Esophagus squamous epithelium (tissue), 5 donors: ENCODE data around the gene KIRREL1. TPM values are rescaled to one million over a fixed set of nuclear protein-coding genes. Genes with fewer than 3 reads are reported as not detected.

Experiments used
- DNase-seq: peaks from one replicate; lab custom pipeline; 2025; lab: John Stamatoyannopoulos, UW
- H3K27ac ChIP-seq, 4 donors: fragments of 200-600 bp; sonication (generic); one replicate each; pipeline ENCODE4 v1.5.1; 2016 to 2019; ENCODE audit warnings: mild to moderate bottlenecking in 1 of 4
- H3K27me3 ChIP-seq, 4 donors: fragments of 200-600 bp; sonication (generic); 1 replicate in 3 of 4; 2 replicates in 1 of 4; pipeline versions ENCODE4 v1.5.1 to v1.6.0; 2017 to 2021; ENCODE audit warnings: antibody characterized with exemption in 1 of 4
- H3K36me3 ChIP-seq, 3 donors: fragments of 200-600 bp; sonication (generic); one replicate each; pipeline ENCODE4 v1.5.1; 2016 to 2019
- H3K4me1 ChIP-seq, 3 donors: fragments of 200-600 bp; sonication (generic); one replicate each; pipeline ENCODE4 v1.5.1; 2017 to 2019
- H3K4me3 ChIP-seq, 4 donors: fragments of 200-600 bp; sonication (generic); 1 replicate in 3 of 4; 2 replicates in 1 of 4; pipeline ENCODE4 v1.5.1; 2016 to 2019; ENCODE audit warnings: mild to moderate bottlenecking in 2 of 4, moderate library complexity in 1 of 4
- H3K9me3 ChIP-seq, 3 donors: fragments of 200-600 bp; sonication (generic); one replicate each; pipeline ENCODE4 v1.5.1; 2016 to 2019
- CTCF ChIP-seq, 6 experiments: fragments of 450-650 bp in 4 of 6; fragments of 200-600 bp in 2 of 6; sonication (generic) in 2 of 6; IDR thresholded peaks; one replicate each; pipeline ENCODE4 v1.5.1; 2016 to 2019; ENCODE audit warnings: antibody characterized with exemption in 6 of 6, mild to moderate bottlenecking in 4 of 6, moderate library complexity in 4 of 6
- POLR2A ChIP-seq, 4 donors: fragments of 450-650 bp; IDR thresholded peaks; one replicate each; pipeline ENCODE4 v1.6.1; 2017; ENCODE audit warnings: antibody characterized with exemption in 4 of 4, mild to moderate bottlenecking in 4 of 4, moderate library complexity in 3 of 4
- WGBS, 2 donors: methylation state at CpG; one replicate each; pipeline ENCODE4 v1.1.5; 2018; 5-methylcytosine and 5-hydroxymethylcytosine counted together
- intact Hi-C: fragments of 100-400 bp; cut with DNase I; formaldehyde crosslinking; loops from one replicate; pipeline ENCODE4 v1.15.0; 2022
- total RNA-seq, 4 donors: library from RNA; depleted of rRNA; stranded (reverse); fragments of >200 nt; gene quantifications; one replicate each; pipeline ENCODE4 v1.1.0, GENCODE V29; 2016
- donor health status: DM: yes; HTN: yes; CAD: no.

Gene KIRREL1
- total RNA-seq, 4 donors from 2014 or later = 3.6 to 18.9 (median 15.2) TPM

DNA sequence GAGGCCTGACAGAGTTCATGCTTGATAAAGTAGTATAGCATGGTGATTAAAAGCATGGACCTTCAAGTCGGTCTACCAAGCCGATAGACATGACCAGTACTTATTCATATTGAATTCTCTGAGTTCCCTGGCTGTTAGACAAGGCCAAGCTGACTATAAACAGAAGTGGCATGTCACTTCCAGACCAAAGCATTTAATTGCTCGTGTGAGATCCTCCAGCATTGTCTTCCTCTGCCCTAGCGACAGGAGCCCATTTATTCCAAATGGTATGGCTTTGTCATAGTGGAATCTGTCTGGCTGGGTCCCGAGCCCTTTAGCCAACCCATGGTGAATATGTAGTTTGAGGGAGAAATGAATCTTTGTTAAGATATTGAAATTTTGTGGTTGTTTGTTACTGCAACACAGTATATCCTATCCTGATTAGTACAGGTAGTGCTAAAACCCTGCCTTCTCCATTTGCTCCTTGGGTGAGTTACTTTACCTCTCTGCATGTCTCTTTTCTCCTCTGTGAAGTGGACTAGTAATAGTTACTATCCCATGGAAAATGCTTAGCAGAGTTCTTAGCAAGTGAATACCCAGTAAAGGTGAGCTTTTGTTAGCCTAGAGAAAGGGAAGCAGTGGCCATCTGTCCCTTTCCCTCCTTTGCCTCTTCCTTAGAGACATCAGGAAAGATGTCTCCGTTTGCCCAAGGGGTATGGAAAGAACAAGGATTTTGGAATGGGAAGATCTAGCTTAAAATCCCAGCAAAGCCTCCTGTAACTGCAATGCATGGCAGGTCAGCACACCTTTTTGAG, 109.6 kb downstream of the KIRREL1 start:
- H3K9me3 ChIP-seq = no peaks in the 10 kb centered on the region
- H3K27ac ChIP-seq = no peak overlapping the region
- no peaks in the 10 kb centered on the region for H3K36me3 ChIP-seq
- no peak overlapping the region for H3K4me3 ChIP-seq
- intact Hi-C loops = no loop called here
- H3K4me1 ChIP-seq = peaks cover 0 to 37% (median 0%) of the 10 kb centered on the region in 3 donors
- WGBS, 2 donors = 62 to 69% methylated on average over 5 to 6 of the region's 6 CpGs
- DNase-seq = no peak
- H3K27me3 ChIP-seq = peaks cover 0 to 42% (median 0%) of the 10 kb centered on the region in 4 donors
- no peak for TF ChIP-seq CTCF (IDR thresholded peaks at IDR 0.05)
- TF ChIP-seq POLR2A (IDR thresholded peaks at IDR 0.05) = no peak

DNA sequence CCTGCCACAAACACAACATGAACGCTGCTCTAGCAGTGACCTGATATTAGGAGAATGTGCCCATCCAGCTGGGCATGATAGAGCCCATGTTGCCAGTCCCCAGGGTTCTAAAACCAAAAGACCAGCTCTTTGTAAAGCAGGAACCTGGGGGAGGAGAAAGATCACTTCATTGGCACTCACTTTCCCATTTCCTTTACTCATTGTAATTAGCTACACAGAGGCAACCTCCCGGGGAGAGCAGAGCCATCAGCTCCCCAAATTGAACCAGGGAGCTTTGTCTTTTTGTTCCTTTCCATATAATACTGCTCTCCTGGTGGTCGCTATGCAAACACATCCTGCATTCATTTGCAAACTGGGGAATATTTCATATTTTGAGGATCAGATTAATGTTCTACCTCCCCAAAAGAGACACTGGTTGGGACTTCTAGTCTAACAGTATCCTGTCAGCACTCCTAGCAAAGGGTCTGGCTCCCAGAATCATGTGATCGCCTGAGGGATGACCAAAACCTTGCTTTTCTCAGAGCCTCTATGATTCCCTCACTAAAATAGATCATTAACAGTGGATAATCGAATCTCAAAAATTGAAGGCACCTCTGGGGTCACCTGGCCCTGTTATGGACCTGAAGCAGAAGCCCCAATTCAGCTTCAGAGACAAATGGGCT, 110.5 kb downstream of the KIRREL1 start:
- H3K9me3 ChIP-seq = peaks cover 0 to under 1% (median 0%) of the 10 kb centered on the region in 3 donors
- H3K27ac ChIP-seq = no peak overlapping the region
- WGBS, 2 donors = 34 to 46% methylated on average over 4 to 5 of the region's 5 CpGs
- no peak for TF ChIP-seq POLR2A (IDR thresholded peaks at IDR 0.05)
- TF ChIP-seq CTCF (IDR thresholded peaks at IDR 0.05) = no peak
- intact Hi-C loops = no loop called here
- H3K36me3 ChIP-seq = no peaks in the 10 kb centered on the region
- H3K4me3 ChIP-seq = no peak overlapping the region
- H3K27me3 ChIP-seq = peaks cover 0 to 42% (median 0%) of the 10 kb centered on the region in 4 donors
- H3K4me1 ChIP-seq = peaks cover 0 to 28% (median 0%) of the 10 kb centered on the region in 3 donors
- DNase-seq = no peak

GRCh38 chr1:158104891-158105290, 111.4 kb downstream of the KIRREL1 start:
- H3K36me3 ChIP-seq = no peaks in the 10 kb centered on the region
- H3K4me3 ChIP-seq = no peak overlapping the region
- no peak overlapping the region for H3K27ac ChIP-seq
- H3K4me1 ChIP-seq = peaks cover 0 to 21% (median 0%) of the 10 kb centered on the region in 3 donors
- peaks cover 0 to 8% (median 0%) of the 10 kb centered on the region in 3 donors for H3K9me3 ChIP-seq
- no peak for DNase-seq
- intact Hi-C loops = no loop called here
- 58 to 64% methylated on average over 2 of the region's 2 CpGs for WGBS, 2 donors
- TF ChIP-seq POLR2A (IDR thresholded peaks at IDR 0.05) (no peak), CTCF (IDR thresholded peaks at IDR 0.05) (no peak)
- peaks cover 0 to 46% (median 0%) of the 10 kb centered on the region in 4 donors for H3K27me3 ChIP-seq

GRCh38 chr1:158105352-158106095, 112.1 kb downstream of the KIRREL1 start:
- Histone ChIP-seq H3K27me3 (peaks cover 0 to 46% (median 0%) of the 10 kb centered on the region in 4 donors), H3K27ac (no peak overlapping the region), H3K36me3 (no peaks in the 10 kb centered on the region), H3K4me3 (no peak overlapping the region), H3K4me1 (peaks cover 0 to 21% (median 0%) of the 10 kb centered on the region in 3 donors), H3K9me3 (peaks cover 0 to 8% (median 0%) of the 10 kb centered on the region in 3 donors)
- TF ChIP-seq POLR2A (IDR thresholded peaks at IDR 0.05) (no peak), CTCF (IDR thresholded peaks at IDR 0.05) (no peak)
- 72 to 78% methylated on average over 9 of the region's 9 CpGs for WGBS, 2 donors
- intact Hi-C loops = no loop called here
- DNase-seq = no peak
